Endothelial cell of umbilical vein (primary cell): Measurements from ENCODE around the gene KIAA1210. TPM values are rescaled to one million over a fixed set of nuclear protein-coding genes. Genes with fewer than 3 reads are reported as not detected.

Experiments
- Bru-seq: library from RNA; stranded (reverse); fragments of 400-500 nt; gene quantifications from one replicate; lab custom pipeline; 2021; lab: Mats Ljungman, UMichigan
- BruChase-seq, 2 experiments: library from RNA; stranded (reverse); fragments of 400-500 nt; gene quantifications; one replicate each; lab custom pipeline; 2021; lab: Mats Ljungman, UMichigan
- BruUV-seq: library from RNA; stranded (reverse); fragments of 400-500 nt; replicated peaks from 2 replicates; lab custom pipeline; 2021; lab: Mats Ljungman, UMichigan
- CTCF ChIA-PET: fragments of 300-600, 350-600 bp; sonication (Branson Sonifier 250); formaldehyde crosslinking; loops from one replicate; lab custom pipeline; 2021; ENCODE audit warnings: antibody characterized with exemption, inconsistent platforms; lab: Charles Lee
- POLR2A ChIA-PET: fragments of 300-600, 350-600 bp; sonication (Branson Sonifier 250); formaldehyde crosslinking; loops from one replicate; lab custom pipeline; 2021; ENCODE audit warnings: antibody characterized with exemption, inconsistent platforms; lab: Charles Lee
- DNase-seq: peaks from one replicate; pipeline ENCODE4 v3.0.0-alpha.2; 2011; ENCODE audit warnings: low read depth, low spot score
- FAIRE-seq: peaks from 2 replicates; lab custom pipeline; 2011; peaks lifted over from hg19 to GRCh38; lab: Jason Lieb, UNC
- H2AFZ ChIP-seq: 2 replicates; pipeline ENCODE4 v1.6.0; 2012; ENCODE audit warnings: low read depth, low read length, control low read depth, inconsistent platforms
- H3K27ac ChIP-seq: 2 replicates; pipeline ENCODE4 v1.5.1; 2011; ENCODE audit warnings: low read depth, mild to moderate bottlenecking, control low read depth, low read length, moderate library complexity; ENCODE audit not compliant: insufficient read depth
- H3K27me3 ChIP-seq, 2 experiments: 2 replicates each; pipeline versions ENCODE4 v1.6.0 to v1.6.1; 2011; ENCODE audit warnings: low read length in 2 of 2, mixed read lengths in 1 of 2; ENCODE audit not compliant: control insufficient read depth in 2 of 2, insufficient read depth in 2 of 2
- H3K36me3 ChIP-seq, 2 experiments: 2 replicates in 1 of 2; 3 replicates in 1 of 2; pipeline ENCODE4 v1.5.1; 2011; ENCODE audit warnings: low read length in 2 of 2, mild to moderate bottlenecking in 1 of 2, moderate library complexity in 1 of 2; ENCODE audit not compliant: control insufficient read depth in 2 of 2, insufficient read depth in 2 of 2; ENCODE audit errors: extremely low read depth in 1 of 2
- H3K4me1 ChIP-seq: 3 replicates; pipeline ENCODE4 v1.5.1; 2011; ENCODE audit warnings: mild to moderate bottlenecking, low read length; ENCODE audit not compliant: control insufficient read depth, insufficient read depth; ENCODE audit errors: extremely low read depth
- H3K4me2 ChIP-seq: 2 replicates; pipeline ENCODE4 v1.6.1; 2011; ENCODE audit warnings: low read length, control low read depth, mixed read lengths; ENCODE audit not compliant: insufficient read depth
- H3K4me3 ChIP-seq, 3 experiments: fragments of 200-600 bp in 1 of 3; sonication (generic), shearing (Covaris generic) in 1 of 3; replicated peaks in 1 of 3; 2 replicates each; pipeline ENCODE4 v1.5.1; 2011 to 2016; ENCODE audit warnings: control low read depth in 3 of 3, low read length in 3 of 3, mild to moderate bottlenecking in 2 of 3, inconsistent platforms in 1 of 3, low read depth in 1 of 3, moderate library complexity in 1 of 3; ENCODE audit not compliant: insufficient read depth in 1 of 3
- H3K79me2 ChIP-seq: 2 replicates; pipeline ENCODE4 v1.6.0; 2012; ENCODE audit warnings: low read length, inconsistent platforms; ENCODE audit not compliant: control insufficient read depth, insufficient read depth
- H3K9ac ChIP-seq: replicated peaks from 2 replicates; pipeline ENCODE3; 2011; ENCODE audit warnings: low read length, control low read depth; ENCODE audit not compliant: insufficient read depth; ENCODE audit errors: extremely low read depth
- H3K9me1 ChIP-seq: replicated peaks from 3 replicates; pipeline ENCODE4 v1.6.0; 2011; ENCODE audit warnings: mild to moderate bottlenecking, low read length; ENCODE audit not compliant: control insufficient read depth, insufficient read depth; ENCODE audit errors: extremely low read depth
- H3K9me3 ChIP-seq: replicated peaks from 2 replicates; pipeline ENCODE4 v1.5.1; 2012; ENCODE audit warnings: low read length, inconsistent platforms; ENCODE audit not compliant: control insufficient read depth, insufficient read depth
- H4K20me1 ChIP-seq: replicated peaks from 2 replicates; pipeline ENCODE3; 2011; ENCODE audit warnings: mild to moderate bottlenecking, low read length; ENCODE audit not compliant: control insufficient read depth, insufficient read depth; ENCODE audit errors: extremely low read depth
- CTCF ChIP-seq, 2 donors: IDR thresholded peaks; 1 replicate in 1 of 2; 2 replicates in 1 of 2; pipeline ENCODE4 v1.5.1; 2011; ENCODE audit warnings: low read length in 2 of 2, mild to moderate bottlenecking in 2 of 2, moderate library complexity in 2 of 2, control low read depth in 1 of 2, inconsistent platforms in 1 of 2, low read depth in 1 of 2; ENCODE audit not compliant: insufficient read depth in 1 of 2; ENCODE audit errors: extremely low read depth in 1 of 2
- EZH2 ChIP-seq: IDR thresholded peaks from 2 replicates; pipeline ENCODE4 v1.6.1; 2012; ENCODE audit warnings: borderline replicate concordance, low read depth, mild to moderate bottlenecking, moderate library complexity, low read length, inconsistent platforms; ENCODE audit not compliant: severe bottlenecking
- FOS ChIP-seq: IDR thresholded peaks from 2 replicates; pipeline ENCODE4 v1.6.1; 2011; ENCODE audit warnings: mild to moderate bottlenecking, low read length, moderate library complexity, borderline replicate concordance; ENCODE audit not compliant: insufficient read depth
- GATA2 ChIP-seq: IDR thresholded peaks from 2 replicates; pipeline ENCODE4 v1.7.0; 2011; ENCODE audit warnings: low read depth, mild to moderate bottlenecking, moderate library complexity, mixed read lengths, low read length; ENCODE audit not compliant: insufficient read length, insufficient read depth
- JUN ChIP-seq: IDR thresholded peaks from 2 replicates; pipeline ENCODE4 v1.6.1; 2011; ENCODE audit warnings: borderline replicate concordance, low read depth; ENCODE audit not compliant: insufficient read length, insufficient read depth
- MYC ChIP-seq: IDR thresholded peaks from one replicate; pipeline ENCODE4 v1.6.1; 2011; ENCODE audit warnings: mild to moderate bottlenecking, low read depth, low read length
- POLR2A ChIP-seq: IDR thresholded peaks from 2 replicates; pipeline ENCODE4 v1.6.1; 2012; ENCODE audit warnings: low read depth, mild to moderate bottlenecking, control low read depth, low read length
- POLR2AphosphoS5 ChIP-seq: IDR thresholded peaks from 2 replicates; pipeline ENCODE4 v1.6.1; 2012; ENCODE audit warnings: low read depth, mild to moderate bottlenecking, control low read depth, low read length, moderate library complexity; ENCODE audit not compliant: insufficient read depth
- dilution Hi-C: fragments of 300-500 bp; cut with MboI; formaldehyde crosslinking; loops from one replicate; pipeline ENCODE4 v1.15.0; 2019; ENCODE audit warnings: low sequenced_read_pairs; ENCODE audit not compliant: extremely low pct_ligation_motif_present
- intact Hi-C: fragments of 100-400 bp; cut with micrococcal nuclease; formaldehyde crosslinking; loops from one replicate; pipeline ENCODE4 v1.10.0; 2022
- long read RNA-seq: library from polyadenylated mRNA; stranded (forward); transcript quantifications from one replicate; pipeline ENCODE4 v2.0.0, GENCODE V29; 2021
- polyA minus RNA-seq, 3 experiments: library from RNA; depleted of rRNA, polyadenylated mRNA; stranded (reverse); fragments of >200 nt; gene quantifications; 1 replicate in 1 of 3; 2 replicates in 2 of 3; pipeline ENCODE4 v1.2.3, GENCODE V29; 2011
- polyA plus RNA-seq, 4 experiments: library from polyadenylated mRNA; depleted of rRNA in 3 of 4; stranded (reverse) in 3 of 4; unstranded in 1 of 4; fragments of >200 nt; gene quantifications; 2 replicates each; pipeline versions ENCODE4 v1.2.1 to v1.2.3, GENCODE V29; 2011 to 2012; ENCODE audit warnings: missing spikeins in 1 of 4
- total RNA-seq: library from RNA; stranded (reverse); gene quantifications from 2 replicates; pipeline ENCODE4 v1.2.3, GENCODE V29; 2021
- TF ChIP-seq, protein P1 (sequence below): IDR thresholded peaks from 2 replicates; pipeline ENCODE4 v1.6.1; 2011; ENCODE audit not compliant: insufficient read depth, insufficient read length

KIAA1210 gene
- total RNA-seq, result not detected in 2 replicates
- not detected in 2 replicates for polyA plus RNA-seq
- not detected in 2 replicates for polyA plus RNA-seq (2011; cell fraction: cytosol; rRNA removed)
- polyA plus RNA-seq (2011; cell fraction: nucleus; rRNA removed), result not detected in 2 replicates
- polyA plus RNA-seq (2012), result not detected in 2 replicates
- polyA minus RNA-seq, result not detected in 2 replicates
- not detected for polyA minus RNA-seq (2011; cell fraction: cytosol; rRNA and poly(A)+ RNA removed)
- polyA minus RNA-seq (2011; cell fraction: nucleus; rRNA and poly(A)+ RNA removed), result not detected in 2 replicates
- Bru-seq, nascent RNA, result not detected
- not detected for BruChase-seq, experiment 1, labeled RNA remaining after a 6-hour chase
- BruChase-seq, experiment 2, labeled RNA remaining after a 2-hour chase, result not detected
- long read RNA-seq, result 0 reads

- Histone ChIP-seq H3K4me3 (no peak within 1 kb of the TSS), H4K20me1 (no peaks in the 10 kb centered on the region), H3K9ac (no peak within 1 kb of the TSS), H3K4me2 (no peak within 1 kb of the TSS), H3K27me3 (no peaks in the 10 kb centered on the region), H3K27ac (no peak within 1 kb of the TSS), H3K4me1 (no peaks in the 10 kb centered on the region), H3K9me1 (no peaks in the 10 kb centered on the region), H3K9me3 (no peaks in the 10 kb centered on the region), H3K36me3 (no peaks in the 10 kb centered on the region), H3K79me2 (no peaks in the 10 kb centered on the region), H2AFZ (no peak within 1 kb of the TSS)
- POLR2A ChIA-PET, result no interaction called here
- CTCF ChIA-PET, result interaction anchor here (1.2 kb wide), 1 partner anchor 8 kb away, joined by 4 read pairs; no protein-coding TSS in a partner anchor
- DNase-seq (no peak), FAIRE-seq (no peak)
- TF ChIP-seq MYC (no peak), GATA2 (no peak), POLR2A (no peak), EZH2 (no peak), POLR2AphosphoS5 (no peak), JUN (no peak), FOS (no peak), CTCF (IDR thresholded peaks at IDR 0.05; ENCODE audit: extremely low read depth in 1 of 2, insufficient read depth in 1 of 2, low read depth in 1 of 2, low read length in 2 of 2) (no peak)
- TF ChIP-seq, protein P1, sequence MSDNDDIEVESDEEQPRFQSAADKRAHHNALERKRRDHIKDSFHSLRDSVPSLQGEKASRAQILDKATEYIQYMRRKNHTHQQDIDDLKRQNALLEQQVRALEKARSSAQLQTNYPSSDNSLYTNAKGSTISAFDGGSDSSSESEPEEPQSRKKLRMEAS, result no peak
- dilution Hi-C loops (no loop called here), intact Hi-C loops (no loop called here)
- no TSS peak for BruUV-seq
These were observed at the start of gene KIAA1210 for GRCh38 chrX:119127650-119128049. TSS of gene KIAA1210 (minus strand) at chrX:119127812. CDS start at chrX:119123642, 4,170 bp downstream.
